ENCODE measurements around the gene CGB8. TPM values are rescaled to one million over a fixed set of nuclear protein-coding genes. Genes with fewer than 3 reads are reported as not detected.
"Not testable (repeated sequence)": the region's sequence is repeated elsewhere in the genome, so short reads cannot be mapped to it uniquely, and the experiment has no call there.

CGB8 gene
- total RNA-seq, 4 donors from 2014 or later, result not detected

DNA sequence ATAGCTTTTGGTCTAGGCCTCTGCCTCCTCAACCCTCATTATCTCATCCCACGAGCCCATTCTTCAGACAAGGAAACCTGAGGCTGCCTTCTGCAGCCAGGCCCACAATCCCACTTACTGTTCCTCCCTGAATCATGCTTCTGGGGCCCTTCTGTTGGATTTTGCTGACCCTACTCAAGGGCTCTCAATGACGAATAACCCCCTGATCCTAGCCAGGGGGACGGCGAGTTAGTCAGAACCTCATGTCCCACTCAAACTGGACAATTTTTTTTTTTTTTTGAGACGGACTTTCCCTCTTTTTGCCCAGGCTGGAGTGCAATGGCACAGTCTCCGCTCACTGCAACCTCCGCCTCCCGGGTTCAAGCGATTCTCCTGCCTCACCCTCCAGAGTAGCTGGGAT lies 26.8 kb downstream of the CGB8 start:
- intact Hi-C loops (cut with DNase I; ENCODE audit: low total_unique reads), result no loop called here
- in situ Hi-C loops (cut with MboI; ENCODE audit: low sequenced_read_pairs in 4 of 4), result no loop called here
- Histone ChIP-seq H3K27me3 (peaks cover 0 to 11% (median 8%) of the 10 kb centered on the region in 3 donors), H3K27ac (no peak overlapping the region), H3K36me3 (no peaks in the 10 kb centered on the region), H3K4me3 (no peak overlapping the region), H3K9me3 (no peaks in the 10 kb centered on the region), H3K4me1 (peaks cover 14 to 19% of the 10 kb centered on the region in 2 donors)
- ATAC-seq, result no peak
- DNase-seq, result no peak
- TF ChIP-seq, protein P1, sequence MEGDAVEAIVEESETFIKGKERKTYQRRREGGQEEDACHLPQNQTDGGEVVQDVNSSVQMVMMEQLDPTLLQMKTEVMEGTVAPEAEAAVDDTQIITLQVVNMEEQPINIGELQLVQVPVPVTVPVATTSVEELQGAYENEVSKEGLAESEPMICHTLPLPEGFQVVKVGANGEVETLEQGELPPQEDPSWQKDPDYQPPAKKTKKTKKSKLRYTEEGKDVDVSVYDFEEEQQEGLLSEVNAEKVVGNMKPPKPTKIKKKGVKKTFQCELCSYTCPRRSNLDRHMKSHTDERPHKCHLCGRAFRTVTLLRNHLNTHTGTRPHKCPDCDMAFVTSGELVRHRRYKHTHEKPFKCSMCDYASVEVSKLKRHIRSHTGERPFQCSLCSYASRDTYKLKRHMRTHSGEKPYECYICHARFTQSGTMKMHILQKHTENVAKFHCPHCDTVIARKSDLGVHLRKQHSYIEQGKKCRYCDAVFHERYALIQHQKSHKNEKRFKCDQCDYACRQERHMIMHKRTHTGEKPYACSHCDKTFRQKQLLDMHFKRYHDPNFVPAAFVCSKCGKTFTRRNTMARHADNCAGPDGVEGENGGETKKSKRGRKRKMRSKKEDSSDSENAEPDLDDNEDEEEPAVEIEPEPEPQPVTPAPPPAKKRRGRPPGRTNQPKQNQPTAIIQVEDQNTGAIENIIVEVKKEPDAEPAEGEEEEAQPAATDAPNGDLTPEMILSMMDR (IDR thresholded peaks at IDR 0.05 in 4 of 5, conservative IDR thresholded peaks at IDR 0.05 in 1 of 5), result no peak
- TF ChIP-seq POLR2A (IDR thresholded peaks at IDR 0.05), result no peak

DNA sequence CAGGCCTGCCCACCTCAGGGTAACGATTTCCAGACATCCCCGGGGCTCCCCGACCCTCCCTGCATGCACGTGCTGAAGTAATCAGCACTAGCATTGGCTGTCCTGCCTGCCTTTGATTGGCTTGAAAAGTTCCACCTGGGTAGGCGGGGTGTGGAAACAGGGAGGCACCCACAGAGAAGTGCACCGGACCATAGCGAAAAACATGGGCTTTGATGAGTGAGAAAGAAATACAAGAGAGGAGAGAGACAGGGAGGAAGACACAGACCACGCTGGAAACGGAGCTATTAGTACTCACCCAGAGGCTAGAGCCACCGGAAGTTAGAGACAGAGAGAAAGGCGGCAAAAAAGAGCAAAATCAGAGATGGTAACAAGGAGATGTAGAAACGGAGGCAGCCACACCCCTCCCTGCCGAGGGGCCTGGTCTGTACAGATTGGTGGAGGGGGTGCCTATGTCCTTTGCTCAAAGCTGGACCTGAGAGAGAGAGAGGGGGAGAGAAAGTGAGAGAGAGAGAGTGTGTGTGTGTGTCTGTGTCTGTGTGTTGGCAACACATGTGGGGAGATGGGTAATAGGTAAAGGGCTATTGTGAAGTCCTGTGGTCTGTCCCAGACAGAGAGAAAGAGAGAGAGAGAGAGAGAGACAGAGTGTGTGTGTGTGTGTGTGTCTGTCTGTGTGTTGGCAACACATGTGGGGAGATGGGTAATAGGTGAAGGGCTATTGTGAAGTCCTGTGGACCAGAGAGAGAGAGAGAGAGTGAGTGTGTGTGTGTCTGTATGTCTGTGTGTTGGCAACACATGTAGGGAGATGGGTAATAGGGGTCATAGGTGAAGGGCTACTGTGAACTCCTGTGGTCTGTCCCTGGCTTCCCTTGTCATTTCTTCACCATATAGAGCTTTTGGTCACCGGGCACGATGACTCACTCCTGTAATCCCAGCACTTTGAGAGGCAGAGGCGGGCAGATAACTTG lies 27.7 kb downstream of the CGB8 start:
- peaks cover 14 to 19% of the 10 kb centered on the region in 2 donors for H3K4me1 ChIP-seq
- TF ChIP-seq POLR2A (IDR thresholded peaks at IDR 0.05), result no peak
- TF ChIP-seq, protein P1 (IDR thresholded peaks at IDR 0.05 in 4 of 5, conservative IDR thresholded peaks at IDR 0.05 in 1 of 5), result no peak

DNA sequence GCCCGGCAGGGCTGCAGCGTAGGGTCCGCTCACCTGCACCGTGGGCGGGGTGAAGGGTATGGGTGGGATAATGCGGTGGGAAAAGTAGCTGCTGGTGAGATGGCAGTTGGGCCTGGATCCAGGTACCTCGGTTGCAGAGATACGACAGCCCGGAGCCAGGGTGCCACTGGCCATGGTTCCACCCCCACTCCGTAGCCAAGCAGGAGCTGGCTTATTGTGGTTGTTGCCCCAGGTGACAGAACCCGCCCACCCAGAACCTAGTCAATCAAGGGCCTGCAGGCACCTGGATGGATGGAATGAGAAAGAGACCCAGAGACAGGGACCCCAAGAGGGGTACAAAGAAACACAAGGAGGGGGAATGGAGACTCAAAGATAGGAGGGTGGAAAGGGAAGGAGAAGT lies 28.6 kb downstream of the CGB8 start:
- in situ Hi-C loops (cut with MboI; ENCODE audit: low sequenced_read_pairs in 4 of 4), result no loop called here
- peaks cover 14 to 19% of the 10 kb centered on the region in 2 donors for H3K4me1 ChIP-seq
- H3K9me3 ChIP-seq, result no peaks in the 10 kb centered on the region
- H3K4me3 ChIP-seq, result no peak overlapping the region
- intact Hi-C loops (cut with DNase I; ENCODE audit: low total_unique reads), result no loop called here
- peaks cover 0 to 10% of the 10 kb centered on the region in 2 donors for H3K36me3 ChIP-seq
- H3K27me3 ChIP-seq, result peaks cover 0 to 11% (median 8%) of the 10 kb centered on the region in 3 donors
- ATAC-seq, result no peak
- H3K27ac ChIP-seq, result no peak overlapping the region
- DNase-seq, result no peak
- TF ChIP-seq, protein P1 (IDR thresholded peaks at IDR 0.05 in 4 of 5, conservative IDR thresholded peaks at IDR 0.05 in 1 of 5), result no peak
- TF ChIP-seq POLR2A (IDR thresholded peaks at IDR 0.05), result no peak

More for the DNA sequence above, 27.7 kb downstream of the CGB8 start:
- in situ Hi-C loops (cut with MboI; ENCODE audit: low sequenced_read_pairs in 4 of 4) (no loop called here), intact Hi-C loops (cut with DNase I; ENCODE audit: low total_unique reads) (no loop called here)
- Histone ChIP-seq H3K27me3 (peaks cover 0 to 11% (median 8%) of the 10 kb centered on the region in 3 donors), H3K27ac (no peak overlapping the region), H3K36me3 (peaks cover 0 to under 1% of the 10 kb centered on the region in 2 donors), H3K4me3 (no peak overlapping the region), H3K9me3 (no peaks in the 10 kb centered on the region)
- ATAC-seq (no peak), DNase-seq (no peak)

DNA sequence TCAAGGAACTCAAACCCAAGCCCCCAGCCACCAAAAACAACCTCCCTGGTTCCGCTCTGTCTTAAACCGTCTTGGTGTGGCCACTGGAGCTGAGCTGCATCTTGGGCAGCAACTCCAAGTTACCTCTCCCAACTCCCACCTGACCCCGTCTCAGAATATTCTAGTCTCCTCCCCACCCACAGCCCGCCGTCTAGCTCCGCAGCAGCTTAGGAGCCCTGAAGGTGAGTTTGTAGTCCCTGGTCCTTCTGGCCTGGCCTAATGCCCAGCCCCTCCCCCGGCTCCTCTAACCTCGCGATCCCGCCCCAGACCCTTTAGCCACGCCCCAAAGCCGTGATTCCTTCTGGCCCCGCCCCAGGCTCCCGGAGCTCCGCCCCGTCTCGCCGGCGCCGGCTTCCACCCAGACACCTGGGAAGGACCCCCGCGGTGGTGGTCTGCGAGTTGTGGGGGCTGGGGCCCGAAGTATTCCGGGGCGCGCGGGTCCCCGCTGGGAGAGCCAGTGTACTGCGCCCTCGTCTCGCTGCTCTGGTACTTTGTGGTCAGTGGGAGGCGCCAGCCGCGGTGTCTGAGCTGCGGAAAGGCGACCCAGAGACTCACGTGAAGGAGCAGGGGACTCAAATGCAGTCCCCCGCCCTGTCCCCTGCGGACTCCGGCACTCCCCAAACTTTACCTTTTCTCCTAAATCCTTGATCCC lies 29.5 kb downstream of the CGB8 start:
- intact Hi-C loops (cut with DNase I; ENCODE audit: low total_unique reads), result no loop called here
- in situ Hi-C loops (cut with MboI; ENCODE audit: low sequenced_read_pairs in 4 of 4), result no loop called here
- DNase-seq, result peak; percentile 59 to 70
- H3K27me3 ChIP-seq, result peaks cover 0 to 11% (median 8%) of the 10 kb centered on the region in 3 donors
- TF ChIP-seq, protein P1 (IDR thresholded peaks at IDR 0.05 in 4 of 5, conservative IDR thresholded peaks at IDR 0.05 in 1 of 5), result no peak
- TF ChIP-seq POLR2A (IDR thresholded peaks at IDR 0.05), result no peak
- peaks cover 14 to 19% of the 10 kb centered on the region in 2 donors for H3K4me1 ChIP-seq
- no peaks in the 10 kb centered on the region for H3K9me3 ChIP-seq
- H3K27ac ChIP-seq, result no peak overlapping the region
- peak; percentile 63 to 77 for ATAC-seq
- peak overlapping the region; percentile 55 to 72 (median 57) for H3K4me3 ChIP-seq
- peaks cover 0 to 19% of the 10 kb centered on the region in 2 donors for H3K36me3 ChIP-seq

DNA sequence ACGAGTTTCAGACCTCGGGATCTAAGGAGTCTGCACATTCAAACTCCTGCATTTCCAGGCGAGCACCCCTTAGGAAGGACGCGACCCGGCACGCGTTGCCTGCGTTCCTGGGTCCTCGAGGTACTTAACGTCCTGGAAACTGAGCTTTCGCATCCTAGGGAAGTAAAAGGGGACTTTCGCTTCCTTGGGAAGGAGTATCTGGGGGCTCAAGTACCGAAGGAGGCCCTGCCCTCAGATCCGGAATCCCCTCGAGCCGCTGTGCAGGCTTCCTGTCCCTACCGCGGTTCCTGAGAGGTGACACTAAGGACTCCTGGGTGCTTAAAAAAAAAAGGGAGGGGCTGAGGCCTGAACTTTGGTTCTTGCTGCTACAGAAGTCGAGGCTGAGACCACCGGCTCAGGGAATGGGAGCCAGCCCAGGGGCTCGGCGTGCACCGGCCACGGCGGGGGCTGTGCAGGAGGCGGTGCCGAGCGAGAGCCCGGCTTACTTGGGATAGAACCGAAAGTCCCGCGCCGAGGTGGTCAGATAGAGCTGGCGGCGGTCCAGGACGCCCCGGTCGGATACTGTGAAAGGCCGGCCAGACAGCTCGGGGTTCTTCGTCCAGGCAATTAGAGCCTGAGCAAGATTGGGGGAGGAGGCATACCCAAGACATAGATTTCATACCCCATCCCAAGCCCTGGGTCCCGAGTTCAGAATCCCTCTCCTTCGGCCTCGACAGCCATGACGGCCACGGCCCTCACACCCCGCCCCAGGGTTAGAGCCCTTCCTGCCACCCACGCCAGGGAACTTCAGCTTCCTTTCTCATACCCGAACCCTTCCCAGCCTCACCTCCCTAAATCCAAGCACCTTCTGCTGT lies 30.3 kb downstream of the CGB8 start:
- Histone ChIP-seq H3K27me3 (peaks cover 0 to 11% (median 8%) of the 10 kb centered on the region in 3 donors), H3K27ac (peak overlapping the region in 1 of 4 donors; percentile 2), H3K4me1 (peaks cover 14 to 19% of the 10 kb centered on the region in 2 donors), H3K4me3 (peak overlapping the region; percentile 55 to 72 (median 57)), H3K36me3 (peaks cover 0 to 25% of the 10 kb centered on the region in 2 donors)
- in situ Hi-C loops (cut with MboI; ENCODE audit: low sequenced_read_pairs in 4 of 4); H3K9me3 ChIP-seq; DNase-seq; intact Hi-C loops (cut with DNase I; ENCODE audit: low total_unique reads): not testable (repeated sequence)
- ATAC-seq, result peak; percentile 16 to 31

Data from gastrocnemius medialis (tissue), 4 donors.